WI38 (cell line): Measurements from ENCODE around the gene CNTN5.

Experiments used
- H3K4me3 ChIP-seq: 2 replicates; pipeline ENCODE4 v1.5.1; 2011; ENCODE audit warnings: low read depth, mild to moderate bottlenecking, control low read depth, low read length
- CTCF ChIP-seq: IDR thresholded peaks from 2 replicates; pipeline ENCODE4 v1.5.1; 2012; ENCODE audit warnings: low read depth, mild to moderate bottlenecking, control low read depth, low read length

Gene CNTN5

DNA sequence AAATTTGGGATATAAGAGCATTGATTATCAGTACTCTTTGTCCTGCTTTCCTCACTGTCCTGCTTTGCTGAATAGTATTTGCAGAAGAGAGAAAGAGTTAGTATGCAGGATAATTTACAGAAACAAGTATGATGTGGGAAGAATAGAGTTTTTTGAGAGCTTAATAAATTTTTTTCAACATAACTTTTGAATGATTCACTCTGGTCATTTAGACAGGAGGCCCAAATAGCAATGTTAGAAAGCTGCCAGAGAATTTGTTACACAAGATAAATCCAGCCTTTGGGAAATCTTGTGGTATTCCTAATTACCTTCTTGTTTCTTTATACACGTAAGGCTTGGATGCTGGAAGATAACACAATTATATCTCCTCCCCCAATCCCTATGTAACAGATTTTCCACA, 484.6 kb downstream of the CNTN5 start:
- H3K4me3 ChIP-seq: no peak overlapping the region
- TF ChIP-seq CTCF: no peak

GRCh38 chr11:99505831-99506230, 485.1 kb downstream of the CNTN5 start:
- no peak for TF ChIP-seq CTCF
- H3K4me3 ChIP-seq: no peak overlapping the region

DNA sequence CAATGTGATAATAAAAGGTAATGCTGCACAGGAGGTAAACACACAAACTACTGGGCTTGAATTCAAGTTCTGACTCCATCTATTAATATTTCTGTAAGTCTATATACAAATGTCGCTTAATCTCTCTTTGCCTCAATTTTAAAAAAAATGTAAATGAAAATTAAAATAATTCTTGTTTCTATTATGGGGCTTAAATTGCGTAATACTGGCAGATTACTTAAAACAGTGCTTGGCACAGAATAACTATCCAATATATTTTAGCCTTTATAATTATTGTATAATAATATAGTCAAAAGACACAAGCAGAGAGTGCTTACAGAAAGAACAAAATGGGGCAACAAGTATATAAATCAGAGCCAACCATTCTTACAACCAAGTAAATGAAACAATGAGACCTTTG, 489.1 kb downstream of the CNTN5 start:
- TF ChIP-seq CTCF: no peak
- H3K4me3 ChIP-seq: no peak overlapping the region

DNA sequence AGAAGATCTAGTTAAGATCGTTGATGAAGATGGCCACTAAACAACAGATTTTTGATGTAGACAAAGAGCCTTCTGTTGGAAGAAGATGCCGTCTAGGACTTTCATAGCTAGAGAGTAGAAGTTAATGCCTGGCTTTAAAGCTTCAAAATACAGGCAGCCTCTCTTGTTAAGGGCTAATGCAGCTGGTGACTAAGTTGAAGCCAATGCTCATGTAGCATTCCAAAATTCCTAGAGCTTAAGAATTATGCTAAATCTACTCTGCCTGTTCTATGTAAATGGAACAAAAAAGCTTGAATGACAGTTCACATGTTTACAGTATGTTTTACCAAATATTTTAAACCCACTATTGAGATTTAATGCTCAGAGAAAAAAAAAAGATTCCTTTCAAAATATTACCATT, 492.6 kb downstream of the CNTN5 start:
- TF ChIP-seq CTCF: no peak
- H3K4me3 ChIP-seq: no peak overlapping the region

DNA sequence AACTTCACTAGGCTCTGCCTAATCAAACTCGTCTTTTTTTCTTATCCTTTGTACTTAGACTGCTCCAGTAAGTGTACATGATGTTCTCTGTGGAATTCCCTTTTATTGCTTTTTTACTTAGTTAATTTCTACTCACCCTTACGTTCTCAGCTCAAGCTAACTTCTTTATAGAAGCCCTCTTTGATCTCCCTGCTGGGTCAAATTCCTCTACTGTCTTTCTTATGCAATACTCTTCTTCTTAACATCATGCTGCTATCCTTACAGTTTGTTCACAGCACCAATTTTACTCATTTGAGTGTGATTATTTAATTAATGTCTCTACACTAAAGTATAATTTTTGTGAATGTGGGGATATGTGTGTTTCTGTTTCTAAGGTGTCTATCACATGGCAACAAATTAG, 498.3 kb downstream of the CNTN5 start:
- no peak for TF ChIP-seq CTCF
- no peak overlapping the region for H3K4me3 ChIP-seq

- no peak for TF ChIP-seq CTCF
- no peak overlapping the region for H3K4me3 ChIP-seq
These were observed 501.9 kb downstream of the CNTN5 start for GRCh38 chr11:99522467-99523173.

DNA sequence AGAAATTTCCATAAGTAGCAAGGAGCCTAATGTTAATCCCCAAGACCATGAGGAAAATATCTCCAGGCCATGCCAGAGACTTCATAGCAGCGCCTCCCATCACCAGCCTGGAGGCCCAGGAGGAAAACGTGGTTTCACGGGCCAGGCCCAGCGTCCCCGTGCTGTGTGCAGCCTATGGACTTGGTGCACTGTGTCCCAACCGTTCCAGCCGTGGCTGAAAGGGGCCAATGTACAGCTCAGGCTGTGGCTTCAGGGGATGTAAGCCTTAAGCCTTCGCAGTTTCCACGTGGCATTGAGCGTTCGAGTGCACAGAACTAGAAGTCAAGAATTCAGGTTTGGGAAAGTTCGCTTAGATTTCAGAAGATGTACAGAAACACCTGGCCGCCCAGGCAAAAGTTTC, 510.7 kb downstream of the CNTN5 start:
- no peak for TF ChIP-seq CTCF
- H3K4me3 ChIP-seq: no peak overlapping the region
